ENCODE measurements around the gene GDI2.

Gene GDI2

DNA sequence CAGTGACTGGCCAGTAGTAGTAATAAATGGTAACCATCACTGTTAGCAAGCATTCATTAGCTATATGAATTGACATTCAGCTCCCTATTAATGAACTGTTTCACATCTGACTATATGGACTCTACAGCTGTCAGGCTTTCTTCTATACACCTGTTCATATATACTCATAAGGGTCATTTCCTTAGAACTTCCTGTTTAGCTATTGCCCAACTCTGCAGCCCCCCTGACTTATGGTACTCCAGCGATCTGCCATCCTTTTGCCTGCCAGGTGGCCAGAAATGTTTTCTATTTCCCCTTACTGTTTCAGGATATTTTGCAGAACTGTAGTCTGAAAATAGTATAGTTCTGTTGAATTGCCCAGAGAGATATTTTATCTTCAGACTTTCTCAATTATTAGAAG lies 72.0 kb downstream of the GDI2 start:
- no peak for DNase-seq (ENCODE audit: low read depth)

DNA sequence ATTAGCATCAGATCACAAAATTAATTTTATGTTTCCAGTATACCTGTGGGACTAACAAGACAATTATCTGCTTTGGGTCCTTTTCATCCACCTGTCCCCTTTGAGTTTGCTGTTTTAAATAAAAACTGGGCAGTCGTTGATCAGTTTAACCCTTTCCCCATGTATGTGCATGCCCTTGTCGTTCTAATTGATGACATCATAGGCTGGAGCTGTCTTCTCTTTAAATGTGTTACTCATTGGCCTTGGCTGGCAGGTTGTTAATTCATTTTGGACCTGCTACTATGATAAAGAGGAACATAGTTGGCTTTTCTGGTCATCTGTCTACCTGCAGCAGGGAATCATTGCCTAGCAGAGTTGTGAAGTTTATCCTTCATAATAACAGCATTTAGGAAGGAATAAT lies 74.8 kb downstream of the GDI2 start:
- no peak for DNase-seq (ENCODE audit: low read depth)

DNA sequence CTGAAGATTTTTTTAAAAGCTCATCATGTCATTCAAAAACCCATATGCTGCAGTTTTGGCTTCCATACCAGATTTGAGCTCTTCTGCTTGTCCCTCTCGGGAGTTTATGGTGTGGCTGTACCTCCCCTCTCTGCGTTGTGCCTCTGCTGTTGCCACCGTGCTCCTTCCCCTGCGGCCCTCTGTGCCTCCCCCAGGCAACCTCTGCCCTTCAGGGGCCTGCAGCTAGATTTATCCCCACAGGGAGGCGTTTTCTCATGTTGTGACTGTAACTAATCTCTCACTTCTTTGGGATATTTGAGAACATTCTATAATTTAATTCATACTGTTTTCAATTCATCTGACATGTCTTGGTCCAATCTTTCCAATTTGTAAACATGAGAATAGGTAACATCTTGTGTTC lies 75.9 kb downstream of the GDI2 start:
- no peak for DNase-seq (ENCODE audit: low read depth)

DNA sequence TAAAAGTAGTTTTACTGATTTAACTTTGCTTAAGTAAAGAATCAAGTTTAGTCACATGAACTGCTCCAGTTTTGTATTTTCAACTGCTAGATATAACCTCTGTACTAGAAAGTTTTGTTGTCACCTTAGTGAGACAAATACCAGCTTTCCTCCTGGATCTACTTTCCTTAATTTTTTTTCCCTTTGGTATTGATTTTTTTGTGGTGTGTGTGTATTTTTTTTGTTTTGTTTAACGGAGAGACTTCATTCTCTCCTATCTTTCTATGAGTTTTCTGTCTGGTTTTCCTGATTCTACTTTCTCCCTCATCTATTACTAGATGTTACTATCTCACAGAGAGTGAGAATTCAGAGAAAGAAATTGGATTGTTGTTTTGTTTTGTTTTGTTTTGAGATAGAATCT lies 76.6 kb downstream of the GDI2 start:
- DNase-seq (ENCODE audit: low read depth) = no peak

DNA sequence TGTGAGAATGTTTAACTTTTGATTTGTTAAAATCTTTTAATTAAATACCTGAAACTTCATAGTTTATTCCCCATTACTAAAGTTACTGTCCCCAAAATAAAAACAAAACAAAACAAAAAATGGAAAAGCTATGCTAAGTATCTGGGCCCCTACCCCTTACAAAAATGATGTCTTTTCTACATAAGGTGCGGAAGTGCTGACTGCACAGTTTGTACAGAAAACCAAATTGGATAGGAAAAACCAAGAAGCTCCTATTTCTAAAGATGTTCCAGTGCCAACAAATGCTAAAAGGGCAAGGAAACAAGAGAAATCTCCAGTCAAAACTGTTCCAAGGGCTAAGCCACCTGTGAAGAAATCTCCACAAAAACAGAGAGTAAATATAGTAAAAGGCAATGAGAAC lies 78.1 kb downstream of the GDI2 start:
- no peak for DNase-seq (ENCODE audit: low read depth)

DNA sequence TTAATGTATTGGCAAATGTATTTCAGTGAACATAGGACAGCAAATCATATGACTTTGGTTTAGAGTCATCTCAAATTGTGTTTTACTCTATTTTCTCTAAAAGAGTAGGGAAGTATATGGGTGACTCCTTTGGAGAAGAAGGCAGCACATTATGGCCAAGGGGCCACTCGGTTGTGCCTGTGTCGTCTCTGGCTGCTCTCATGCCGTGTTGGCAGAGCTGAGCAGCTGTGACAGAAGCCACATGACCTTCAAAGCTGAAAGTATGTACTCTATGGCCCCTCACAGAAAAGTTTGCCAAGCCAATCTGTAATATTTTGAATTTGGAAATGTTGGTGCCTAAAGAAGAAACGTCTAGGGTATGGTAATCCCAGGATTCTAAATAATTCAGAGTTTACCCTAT lies 81.1 kb downstream of the GDI2 start:
- no peak for DNase-seq (ENCODE audit: low read depth)

DNA sequence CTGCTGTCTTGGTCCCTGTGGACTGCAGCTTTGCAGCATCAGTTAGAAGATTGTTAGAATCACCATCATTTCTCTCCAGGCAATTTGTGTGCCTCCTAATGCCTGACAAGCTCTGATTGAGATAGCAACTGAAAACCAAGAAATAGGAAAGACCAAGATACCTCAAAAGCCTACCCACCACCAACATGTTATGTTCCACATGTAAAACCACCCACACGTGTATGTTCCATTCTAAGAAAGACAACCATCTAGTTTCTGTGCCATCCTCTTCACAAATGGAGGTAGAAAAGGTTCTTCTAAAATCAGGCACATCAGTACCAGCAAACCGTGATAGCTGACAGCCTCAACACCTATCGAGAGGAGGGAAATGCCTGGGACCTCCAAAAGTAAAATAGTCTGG lies 81.7 kb downstream of the GDI2 start:
- no peak for DNase-seq (ENCODE audit: low read depth)

DNA sequence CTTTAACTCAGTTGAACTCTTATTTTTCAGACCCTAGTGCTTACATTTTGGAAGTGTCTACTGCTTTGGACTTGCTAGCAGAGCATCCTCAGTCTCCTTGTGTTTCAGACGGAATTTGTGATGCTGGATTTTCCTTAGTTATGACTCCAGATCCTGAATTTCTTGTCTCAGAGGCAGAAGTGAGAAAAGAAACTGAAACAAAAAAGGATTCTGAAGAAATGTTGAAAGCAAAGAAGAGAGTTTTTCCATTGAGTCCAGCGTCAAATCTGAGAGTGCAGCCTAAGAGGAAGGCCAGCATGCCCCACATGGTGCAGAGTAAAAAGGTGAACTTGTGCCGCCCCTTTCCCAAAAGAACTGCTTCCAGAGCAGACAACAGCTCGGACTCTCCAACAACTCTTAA lies 82.5 kb downstream of the GDI2 start:
- no peak for DNase-seq (ENCODE audit: low read depth)

DNA sequence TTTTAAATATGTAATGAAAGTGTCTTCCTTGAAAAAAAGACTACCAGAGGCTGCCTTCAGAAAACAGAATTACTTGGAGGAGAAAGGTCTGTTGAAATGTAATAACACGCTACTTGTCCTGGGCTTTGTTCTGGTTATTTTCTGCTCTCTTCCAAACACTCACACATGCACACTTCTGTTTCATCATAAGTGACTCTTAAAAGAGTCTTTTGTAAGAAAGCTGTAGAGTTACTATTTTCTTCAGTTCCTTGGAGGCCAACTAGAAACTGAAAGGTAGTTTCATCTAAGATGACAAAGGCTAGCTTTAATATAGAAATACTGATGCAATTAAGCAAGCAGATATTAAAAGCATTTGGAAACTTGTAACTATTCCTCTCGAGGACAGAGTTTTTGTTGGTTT lies 89.5 kb downstream of the GDI2 start:
- DNase-seq (ENCODE audit: low read depth) = no peak

DNA sequence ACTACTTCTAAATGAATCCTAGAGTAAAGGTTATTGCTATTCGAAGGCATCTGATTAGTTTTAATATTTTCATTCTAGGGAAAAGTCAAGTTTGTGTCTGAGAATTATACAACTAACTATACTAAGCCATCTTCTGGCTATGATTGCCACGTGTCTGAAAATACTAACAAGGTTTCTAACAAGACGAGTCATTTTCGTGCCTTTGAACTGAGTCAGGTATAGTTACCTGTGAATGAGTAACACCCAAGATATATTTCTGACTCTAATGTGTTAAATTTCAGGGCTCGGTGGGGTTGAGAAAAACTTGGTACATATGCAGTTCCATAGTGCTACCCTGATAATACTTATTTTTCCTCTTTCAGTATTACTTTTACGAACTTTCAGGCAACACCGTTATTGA lies 93.1 kb downstream of the GDI2 start:
- no peak for DNase-seq (ENCODE audit: low read depth)

DNA sequence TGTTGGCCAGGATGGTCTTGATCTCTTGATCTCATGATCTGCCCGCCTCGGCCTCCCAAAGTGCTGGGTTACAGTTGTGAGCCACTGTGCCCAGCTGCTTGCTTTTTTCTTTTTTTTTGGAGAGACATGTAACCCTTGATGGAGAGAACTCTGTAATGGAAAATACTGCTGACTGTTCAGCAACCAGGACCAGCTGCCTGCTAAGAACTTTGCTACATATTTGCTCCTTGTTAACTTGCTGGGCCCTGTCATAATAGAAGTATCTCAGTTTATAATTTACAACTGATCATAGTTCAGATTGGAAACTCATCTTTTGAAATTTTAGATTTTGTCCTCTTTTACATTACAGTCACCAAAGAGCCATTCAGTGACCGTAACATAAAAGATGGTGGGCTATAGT lies 93.7 kb downstream of the GDI2 start:
- DNase-seq (ENCODE audit: low read depth) = no peak

Data from CMK (cell line).